PC-9 (cell line): Measurements from ENCODE around the gene PCGF3. TPM values are rescaled to one million over a fixed set of nuclear protein-coding genes. Genes with fewer than 3 reads are reported as not detected.
"Not testable (repeated sequence)": the region's sequence is repeated elsewhere in the genome, so short reads cannot be mapped to it uniquely, and the experiment has no call there.

Source experiments
- BruUV-seq: library from RNA; stranded (reverse); fragments of 400-500 nt; replicated peaks from 2 replicates; lab custom pipeline; 2021; lab: Mats Ljungman, UMichigan
- CTCF ChIA-PET: fragments of 300-600 bp; sonication (Branson Sonifier 250); formaldehyde crosslinking; loops from one replicate; lab custom pipeline; 2022; ENCODE audit warnings: antibody characterized with exemption; lab: Charles Lee
- POLR2A ChIA-PET: fragments of 300-600 bp; sonication (Branson Sonifier 250); formaldehyde crosslinking; loops from one replicate; lab custom pipeline; 2022; ENCODE audit warnings: antibody characterized with exemption; ENCODE audit not compliant: unreplicated experiment; lab: Charles Lee
- DNase-seq, 2 experiments: peaks; one replicate each; pipeline versions ENCODE4 v3.0.0 to v3.0.0-alpha.2; 2015 to 2022; ENCODE audit warnings: mixed read lengths in 1 of 2
- H2AFZ ChIP-seq: fragments of 200-600 bp; sonication (generic); 2 replicates; pipeline ENCODE4 v1.8.1; 2017; ENCODE audit warnings: antibody characterized with exemption
- H3F3A ChIP-seq: fragments of 200-600 bp; sonication (generic); 2 replicates; pipeline ENCODE4 v1.8.1; 2017; ENCODE audit warnings: antibody characterized with exemption, mild to moderate bottlenecking, low read depth; ENCODE audit not compliant: insufficient read depth
- H3K27ac ChIP-seq: fragments of 200-600 bp; sonication (generic); 2 replicates; pipeline ENCODE4 v1.6.1; 2016; ENCODE audit warnings: mixed run types
- H3K27me3 ChIP-seq: fragments of 200-600 bp; sonication (generic); 2 replicates; pipeline ENCODE4 v1.6.1; 2016; ENCODE audit warnings: low read depth, mixed run types; ENCODE audit not compliant: insufficient read depth
- H3K36me3 ChIP-seq: fragments of 200-600 bp; sonication (generic); 2 replicates; pipeline ENCODE4 v1.6.1; 2016; ENCODE audit warnings: low read depth, mixed run types
- H3K4me1 ChIP-seq: fragments of 200-600 bp; sonication (generic); replicated peaks from 2 replicates; pipeline ENCODE4 v1.6.1; 2016; ENCODE audit warnings: mixed run types; ENCODE audit not compliant: insufficient read depth
- H3K4me2 ChIP-seq: fragments of 200-600 bp; sonication (generic); 2 replicates; pipeline ENCODE4 v1.6.1; 2017; ENCODE audit warnings: mixed run types
- H3K4me3 ChIP-seq: fragments of 200-600 bp; sonication (generic); 2 replicates; pipeline ENCODE4 v1.6.1; 2016; ENCODE audit warnings: mixed run types
- H3K79me2 ChIP-seq: fragments of 200-600 bp; sonication (generic); 2 replicates; pipeline ENCODE4 v1.6.1; 2017; ENCODE audit warnings: low read depth, mixed run types
- H3K9me2 ChIP-seq: fragments of 200-600 bp; sonication (generic); 2 replicates; pipeline ENCODE4 v1.8.1; 2017; ENCODE audit warnings: mild to moderate bottlenecking; ENCODE audit not compliant: insufficient read depth
- H3K9me3 ChIP-seq: fragments of 200-600 bp; sonication (generic); 2 replicates; pipeline ENCODE4 v1.8.1; 2016; ENCODE audit warnings: low read depth; ENCODE audit not compliant: insufficient read depth
- H4K20me1 ChIP-seq: fragments of 200-600 bp; sonication (generic); 2 replicates; pipeline ENCODE4 v1.8.1; 2017; ENCODE audit not compliant: insufficient read depth
- EZH2 ChIP-seq: fragments of 200-600 bp; sonication (generic); IDR thresholded peaks from 2 replicates; pipeline ENCODE4 v1.8.0; 2017; ENCODE audit warnings: antibody characterized with exemption, low read depth
- intact Hi-C: fragments of 100-400 bp; cut with micrococcal nuclease; formaldehyde crosslinking; loops from one replicate; pipeline ENCODE4 v1.10.0; 2022; ENCODE audit not compliant: unreplicated experiment
- total RNA-seq: library from RNA; stranded (reverse); gene quantifications from 2 replicates; pipeline ENCODE4 v1.2.3, GENCODE V29; 2021
- TF ChIP-seq, protein P1 (sequence below): fragments of 200-600 bp; sonication (generic); conservative IDR thresholded peaks from 2 replicates; pipeline ENCODE4 v1.6.1; 2017; ENCODE audit warnings: mixed run types, antibody characterized with exemption, mild to moderate bottlenecking, moderate library complexity

The PCGF3 gene
- total RNA-seq, 1 experiment from 2014 or later = 60.8 TPM

DNA sequence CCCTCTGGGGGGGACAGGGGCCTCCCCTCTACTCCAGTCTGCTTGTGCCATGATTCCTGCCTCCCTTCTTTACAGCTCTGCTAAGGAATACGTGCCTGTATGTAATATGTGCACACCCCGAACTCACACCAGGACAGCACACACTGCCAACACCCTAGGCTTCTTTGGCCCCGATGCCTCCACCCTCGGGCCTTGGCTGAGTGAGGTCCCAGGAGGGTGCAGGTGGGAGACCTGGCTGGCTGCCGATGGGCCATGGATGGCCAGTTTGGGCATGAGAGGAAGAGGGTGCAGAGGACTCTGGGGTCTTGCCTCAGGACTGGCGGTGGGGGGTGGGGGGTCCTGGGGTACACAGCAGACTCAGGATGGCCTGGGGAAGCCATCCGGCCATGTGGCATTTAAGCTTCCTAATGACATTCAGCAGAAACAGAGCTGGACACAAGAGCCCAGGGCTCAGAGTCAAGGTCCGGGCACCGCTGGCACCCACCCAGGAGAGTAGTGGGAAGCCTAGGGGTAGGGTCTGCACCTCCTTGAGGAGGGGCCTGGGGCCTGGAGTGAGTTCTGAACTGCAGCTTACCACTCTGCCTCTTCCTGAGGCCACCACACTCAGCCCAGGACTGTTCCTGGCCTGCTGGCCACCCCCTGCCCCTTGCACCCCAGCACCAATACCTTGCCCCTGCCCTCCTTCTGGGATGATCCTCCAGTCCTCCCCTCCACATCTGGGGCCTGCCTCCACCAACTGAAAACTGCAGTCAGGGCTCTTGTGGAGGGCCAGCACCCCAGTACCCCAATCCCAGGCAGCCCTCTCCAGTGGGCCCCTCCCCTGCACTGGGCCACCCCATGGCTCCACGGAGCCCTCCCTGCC, 2.1 kb upstream of the PCGF3 start:
- POLR2A ChIA-PET = no interaction called here
- H2AFZ ChIP-seq = no peak overlapping the region
- no peak overlapping the region for H3K27ac ChIP-seq
- no peaks in the 10 kb centered on the region for H3K9me2 ChIP-seq
- no peak for TF ChIP-seq EZH2
- TF ChIP-seq, protein P1, sequence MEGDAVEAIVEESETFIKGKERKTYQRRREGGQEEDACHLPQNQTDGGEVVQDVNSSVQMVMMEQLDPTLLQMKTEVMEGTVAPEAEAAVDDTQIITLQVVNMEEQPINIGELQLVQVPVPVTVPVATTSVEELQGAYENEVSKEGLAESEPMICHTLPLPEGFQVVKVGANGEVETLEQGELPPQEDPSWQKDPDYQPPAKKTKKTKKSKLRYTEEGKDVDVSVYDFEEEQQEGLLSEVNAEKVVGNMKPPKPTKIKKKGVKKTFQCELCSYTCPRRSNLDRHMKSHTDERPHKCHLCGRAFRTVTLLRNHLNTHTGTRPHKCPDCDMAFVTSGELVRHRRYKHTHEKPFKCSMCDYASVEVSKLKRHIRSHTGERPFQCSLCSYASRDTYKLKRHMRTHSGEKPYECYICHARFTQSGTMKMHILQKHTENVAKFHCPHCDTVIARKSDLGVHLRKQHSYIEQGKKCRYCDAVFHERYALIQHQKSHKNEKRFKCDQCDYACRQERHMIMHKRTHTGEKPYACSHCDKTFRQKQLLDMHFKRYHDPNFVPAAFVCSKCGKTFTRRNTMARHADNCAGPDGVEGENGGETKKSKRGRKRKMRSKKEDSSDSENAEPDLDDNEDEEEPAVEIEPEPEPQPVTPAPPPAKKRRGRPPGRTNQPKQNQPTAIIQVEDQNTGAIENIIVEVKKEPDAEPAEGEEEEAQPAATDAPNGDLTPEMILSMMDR = no peak
- H3K9me3 ChIP-seq = no peaks in the 10 kb centered on the region
- H3K4me3 ChIP-seq = no peak overlapping the region
- no peaks in the 10 kb centered on the region for H3K27me3 ChIP-seq
- no peaks in the 10 kb centered on the region for H3K36me3 ChIP-seq
- BruUV-seq = no TSS peak
- H3K79me2 ChIP-seq = peaks cover 28% of the 10 kb centered on the region
- CTCF ChIA-PET = no interaction called here
- H3F3A ChIP-seq = peaks cover 2% of the 10 kb centered on the region; the same call in 1 of the 2 replicates
- H4K20me1 ChIP-seq = 0 out of 2 replicates have a peak, but pooled peaks cover 1% of the 10 kb centered on the region
- intact Hi-C loops = loop anchor here (2.0 kb wide), 1 partner anchor 17 kb away; no protein-coding TSS in a partner anchor
- no peak overlapping the region for H3K4me2 ChIP-seq
- DNase-seq = no peak
- 0 out of 2 replicates have a peak, but pooled peaks cover 5% of the 10 kb centered on the region for H3K4me1 ChIP-seq

DNA sequence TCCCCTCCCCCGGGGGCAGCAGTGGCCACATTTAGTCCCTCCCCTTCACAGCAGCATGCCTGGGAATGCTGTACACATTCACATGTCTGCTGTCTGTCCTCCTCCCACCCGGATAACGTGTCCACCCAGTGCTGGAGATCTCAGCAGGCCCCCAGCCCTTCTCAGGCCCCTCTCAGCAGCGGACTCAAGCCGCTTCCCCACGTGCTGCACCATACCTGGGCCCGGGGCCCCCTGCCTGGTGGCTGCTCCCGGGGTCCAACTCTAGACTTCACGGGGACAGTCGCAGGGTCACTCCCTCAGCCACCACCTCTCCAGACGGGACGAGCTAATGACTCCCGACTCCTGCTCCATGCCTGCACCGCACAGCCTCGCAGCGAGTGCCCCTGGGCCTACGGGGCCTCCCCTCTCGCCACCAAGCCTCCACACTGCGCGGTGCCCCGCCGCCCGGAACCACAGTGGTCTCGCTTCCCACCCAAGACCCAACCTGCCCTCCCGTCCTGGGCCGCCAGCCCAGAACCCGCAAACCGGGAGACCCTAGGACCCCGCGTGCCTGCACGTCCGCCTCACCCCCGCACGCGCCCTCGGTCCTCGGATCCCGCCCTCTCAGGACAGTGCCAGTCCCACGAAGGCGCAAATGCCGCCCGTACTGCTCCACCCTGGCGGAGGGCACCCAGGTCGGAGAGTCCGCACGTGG, 1.3 kb upstream of the PCGF3 start:
- Histone ChIP-seq H3K9me3 (no peaks in the 10 kb centered on the region), H3K4me3 (no peak overlapping the region), H4K20me1 (0 out of 2 replicates have a peak, but pooled peaks cover 5% of the 10 kb centered on the region), H3K9me2 (no peaks in the 10 kb centered on the region), H2AFZ (no peak overlapping the region), H3K4me1 (0 out of 2 replicates have a peak, but pooled peaks cover 5% of the 10 kb centered on the region), H3K4me2 (no peak overlapping the region), H3K27me3 (no peaks in the 10 kb centered on the region), H3F3A (peaks cover 4% of the 10 kb centered on the region; the same call in 1 of the 2 replicates), H3K27ac (no peak overlapping the region), H3K79me2 (peaks cover 35% of the 10 kb centered on the region), H3K36me3 (no peaks in the 10 kb centered on the region)
- no peak for DNase-seq
- intact Hi-C loops = loop anchor here (2.0 kb wide), 1 partner anchor 18 kb away; no protein-coding TSS in a partner anchor
- TF ChIP-seq EZH2 = no peak
- ChIA-PET CTCF (no interaction called here), POLR2A (no interaction called here)
- no TSS peak for BruUV-seq

- no peak overlapping the region for H3K27ac ChIP-seq
- no peaks in the 10 kb centered on the region for H3K9me3 ChIP-seq
- peaks cover 40% of the 10 kb centered on the region for H3K79me2 ChIP-seq
- H2AFZ ChIP-seq = peak overlapping the region; percentile 66; the same call in 1 of the 2 replicates
- no peaks in the 10 kb centered on the region for H3K27me3 ChIP-seq
- H3K4me2 ChIP-seq = peak overlapping the region; percentile 75; the same call in 1 of the 2 replicates
- H3K4me3 ChIP-seq = peak overlapping the region; percentile 50; the same call in 1 of the 2 replicates
- H4K20me1 ChIP-seq = peaks cover 7% of the 10 kb centered on the region; the same call in 1 of the 2 replicates
- H3K4me1 ChIP-seq = 0 out of 2 replicates have a peak, but pooled peaks cover 5% of the 10 kb centered on the region
- peaks cover 4% of the 10 kb centered on the region; the same call in 1 of the 2 replicates for H3F3A ChIP-seq
- H3K36me3 ChIP-seq = no peaks in the 10 kb centered on the region
- CTCF ChIA-PET = no interaction called here
- BruUV-seq = no TSS peak
- TF ChIP-seq, protein P1 = no peak
- POLR2A ChIA-PET = interaction anchor here (0.5 kb wide), 1 partner anchor 9 kb away, joined by 8 read pairs; no protein-coding TSS in a partner anchor
- intact Hi-C loops = loop anchor here (2.0 kb wide), 1 partner anchor 18 kb away; no protein-coding TSS in a partner anchor
- no peaks in the 10 kb centered on the region for H3K9me2 ChIP-seq
- DNase-seq = no peak
These were observed 708 bp upstream of the PCGF3 start for GRCh38 chr4:704971-705277.

GRCh38 chr4:706083-706633, 526 bp downstream of the PCGF3 start:
- H3K9me2 ChIP-seq, CTCF ChIA-PET, intact Hi-C loops, H3F3A ChIP-seq, BruUV-seq, H3K9me3 ChIP-seq, H3K27me3 ChIP-seq, DNase-seq, H3K36me3 ChIP-seq, H3K4me1 ChIP-seq: not testable (repeated sequence)
- H3K4me2 ChIP-seq = peak overlapping the region; percentile 91
- peak overlapping the region; percentile 45; the same call in 1 of the 2 replicates for H3K27ac ChIP-seq
- H2AFZ ChIP-seq = peak overlapping the region; percentile 75
- POLR2A ChIA-PET = interaction anchor here (0.7 kb wide), 2 partner anchors 34 to 995 kb away, joined by 4 to 7 read pairs; no protein-coding TSS in a partner anchor
- peak overlapping the region; percentile 95 for H3K4me3 ChIP-seq
- H4K20me1 ChIP-seq = peaks cover 18% of the 10 kb centered on the region
- H3K79me2 ChIP-seq = peaks cover 44% of the 10 kb centered on the region
